DMS153 treated with DMSO at 0.1 percent for 48 hours (cell line): ENCODE results near the gene SHC2.

Source experiments
- DNase-seq: peaks from one replicate; lab custom pipeline; 2025; ENCODE audit not compliant: unreplicated experiment; lab: John Stamatoyannopoulos, UW

The SHC2 gene

DNA sequence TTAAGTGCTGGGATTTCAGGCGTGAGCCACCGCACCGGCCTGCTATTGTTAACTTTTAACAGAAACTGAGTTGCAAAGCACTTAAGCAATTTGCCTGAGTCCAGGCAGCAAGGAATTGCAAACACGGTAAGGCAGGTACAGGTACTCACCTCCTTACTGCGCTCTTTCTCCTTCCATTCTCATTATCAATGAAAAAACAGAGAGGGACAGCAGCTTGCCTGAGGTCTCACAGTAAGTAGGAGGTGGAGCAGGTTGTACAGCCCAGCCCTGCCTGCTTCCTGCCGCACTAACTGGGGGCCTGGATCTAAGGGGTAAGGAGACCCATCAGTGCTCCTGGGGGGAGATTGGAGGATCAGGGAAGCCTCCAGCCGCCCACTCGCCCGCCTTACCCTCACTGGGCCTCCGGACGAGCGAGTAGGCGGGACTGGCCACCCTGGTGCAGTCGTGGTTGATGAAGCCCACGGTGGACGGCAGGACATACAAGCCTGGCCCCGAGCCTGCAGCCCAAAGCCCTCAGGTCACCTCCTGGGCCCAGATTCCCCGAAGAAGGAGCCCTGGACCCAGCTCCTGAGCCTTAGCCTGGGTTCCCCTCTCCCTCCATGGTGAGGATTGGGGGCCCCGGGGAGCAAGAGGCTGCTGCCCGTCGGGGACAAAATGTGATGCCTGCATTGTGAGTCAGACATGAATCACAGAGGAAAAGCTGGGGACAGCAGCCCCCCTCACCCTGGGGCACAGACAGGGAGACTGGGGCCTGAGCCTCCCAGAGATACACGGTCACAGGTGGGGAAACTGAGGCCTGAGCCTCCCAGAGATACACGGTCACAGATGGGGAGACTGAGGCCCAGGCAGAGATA, 11.4 kb upstream of the SHC2 start:
- no peak for DNase-seq

GRCh38 chr19:470701-471100, 9.9 kb upstream of the SHC2 start:
- no peak for DNase-seq

DNA sequence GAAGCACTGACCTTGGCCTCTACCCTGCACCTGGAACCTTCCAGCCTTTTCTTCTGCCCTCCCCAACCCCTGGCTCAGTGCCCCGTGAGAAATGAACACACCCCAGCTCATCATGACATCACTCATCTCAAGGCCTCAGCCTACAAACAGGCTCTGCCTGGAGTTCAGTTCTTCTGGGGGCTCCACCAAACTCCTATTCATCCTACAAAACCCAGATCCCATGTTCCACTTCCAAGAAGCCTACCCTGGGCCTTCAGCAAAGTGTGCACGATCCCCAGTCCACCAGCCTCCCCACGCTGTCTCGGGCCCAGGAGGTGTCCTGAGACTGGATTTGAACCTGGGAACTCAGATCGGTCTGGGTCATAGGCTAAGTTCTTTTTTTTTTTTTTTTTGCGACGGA, 9.0 kb upstream of the SHC2 start:
- no peak for DNase-seq

GRCh38 chr19:468587-469256, 7.9 kb upstream of the SHC2 start:
- DNase-seq = no peak

GRCh38 chr19:467554-467953, 6.7 kb upstream of the SHC2 start:
- no peak for DNase-seq

DNA sequence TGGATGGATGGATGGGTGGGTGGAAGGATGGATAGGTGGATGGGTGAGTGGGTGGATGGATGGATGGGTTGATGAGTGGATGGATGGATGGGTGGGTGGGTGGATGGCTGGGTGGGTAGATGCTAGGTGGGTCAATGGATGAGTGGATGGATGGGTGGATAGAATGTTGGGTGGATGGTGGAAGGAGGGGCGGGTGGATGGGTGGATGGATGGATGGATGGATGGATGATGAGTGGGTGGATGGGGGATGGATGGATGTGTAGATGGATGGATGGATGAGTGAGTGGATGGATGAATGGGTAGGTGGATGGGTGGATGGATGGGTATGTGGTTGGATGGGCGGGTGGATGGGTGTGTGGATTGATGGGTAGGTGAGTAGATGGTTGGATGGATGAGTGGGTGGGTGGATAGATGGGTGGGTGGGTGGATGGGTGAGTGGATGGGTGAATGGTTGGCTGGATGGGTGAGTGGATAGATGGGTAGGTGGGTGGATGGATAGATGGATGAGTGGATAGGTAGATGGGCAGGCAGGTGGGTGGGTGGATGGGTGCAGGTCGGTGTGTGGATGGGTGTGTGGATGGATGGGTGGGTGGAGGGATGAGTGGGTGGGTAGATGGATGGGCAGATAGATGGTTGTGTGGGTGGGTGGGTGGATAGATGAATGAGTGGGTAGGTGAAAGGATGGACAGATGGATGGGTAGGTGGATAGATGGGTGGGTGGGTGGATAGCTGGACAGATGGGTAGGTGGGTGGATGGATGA, 4.4 kb upstream of the SHC2 start:
- DNase-seq = no peak

GRCh38 chr19:464208-464545, 3.3 kb upstream of the SHC2 start:
- DNase-seq = no peak

DNA sequence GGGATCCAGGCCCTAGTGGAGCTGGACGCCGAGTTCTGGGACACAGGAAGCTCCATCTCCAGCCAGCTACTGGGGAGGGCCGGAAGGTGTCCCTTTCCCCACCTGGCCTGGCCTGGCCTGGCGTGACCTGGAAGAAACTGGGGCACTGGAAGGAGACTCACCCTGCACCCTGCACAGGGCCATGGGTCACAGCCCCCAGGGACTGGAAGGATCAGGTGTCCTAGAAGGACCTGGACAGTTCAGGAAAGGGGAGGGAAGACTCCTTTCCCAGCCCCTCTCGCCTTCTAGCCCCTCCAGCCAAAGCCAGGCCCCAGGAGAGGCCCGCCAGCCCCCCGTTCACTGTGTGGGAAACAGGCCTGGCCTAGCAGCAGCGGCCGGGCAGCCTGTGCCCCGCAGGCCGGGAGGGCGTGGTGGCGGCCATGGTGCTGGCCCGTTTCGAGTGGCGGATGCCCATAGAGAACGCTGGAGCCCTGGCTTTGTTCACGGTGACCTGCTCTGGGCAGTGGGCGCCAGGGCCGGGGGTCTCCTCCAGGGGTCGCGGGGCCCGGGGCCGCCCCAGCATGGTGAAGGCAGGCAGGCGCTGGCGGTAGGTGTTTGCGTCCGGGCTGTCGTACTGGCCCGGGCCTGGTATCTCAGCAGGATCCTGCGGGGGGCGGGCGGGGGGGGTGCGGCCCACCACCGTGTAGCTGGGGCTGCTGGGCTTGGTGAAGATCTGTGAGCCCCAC, 2.8 kb upstream of the SHC2 start:
- DNase-seq = no peak

DNA sequence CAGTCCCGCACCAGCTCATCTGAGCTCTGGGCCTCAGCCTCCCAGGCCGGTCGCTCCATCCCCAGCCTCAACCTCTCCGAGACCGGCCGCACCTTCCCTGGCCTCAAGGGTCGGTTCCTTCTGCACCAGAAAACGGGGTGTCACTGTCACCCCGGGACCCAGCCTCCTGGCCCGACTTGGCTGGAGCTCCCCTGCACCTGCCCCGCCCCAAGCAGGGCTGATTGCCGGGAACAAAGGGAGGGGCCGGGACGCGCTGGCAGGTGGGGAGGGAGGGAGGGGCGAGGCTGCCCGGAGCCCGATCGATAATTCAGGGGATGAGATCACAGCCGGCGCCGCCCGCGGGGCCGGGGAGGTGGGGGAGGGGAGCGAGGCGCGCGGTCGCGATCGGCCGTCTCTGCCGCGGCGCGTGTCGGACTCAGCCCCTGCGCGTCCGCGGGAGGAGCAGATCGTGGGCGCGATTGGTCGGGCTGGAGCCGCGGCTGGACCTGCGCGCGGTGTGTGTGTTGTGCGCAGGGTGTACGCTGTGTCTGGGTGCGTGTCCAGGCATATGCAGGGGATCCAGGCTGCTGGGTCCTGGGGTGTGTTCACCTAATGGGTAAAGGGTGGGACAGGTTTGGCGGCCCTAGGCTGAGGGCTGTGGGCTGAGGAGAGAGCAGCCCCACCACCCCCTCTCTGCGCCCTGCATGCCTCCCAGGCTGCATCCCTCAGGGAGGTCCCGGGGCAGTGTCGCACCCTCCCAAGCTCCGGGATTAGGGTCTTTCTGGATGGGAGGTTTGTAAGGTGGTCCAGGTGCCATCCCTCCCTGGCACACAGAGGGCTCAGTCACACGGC, 1.1 kb upstream of the SHC2 start:
- DNase-seq = no peak

DNA sequence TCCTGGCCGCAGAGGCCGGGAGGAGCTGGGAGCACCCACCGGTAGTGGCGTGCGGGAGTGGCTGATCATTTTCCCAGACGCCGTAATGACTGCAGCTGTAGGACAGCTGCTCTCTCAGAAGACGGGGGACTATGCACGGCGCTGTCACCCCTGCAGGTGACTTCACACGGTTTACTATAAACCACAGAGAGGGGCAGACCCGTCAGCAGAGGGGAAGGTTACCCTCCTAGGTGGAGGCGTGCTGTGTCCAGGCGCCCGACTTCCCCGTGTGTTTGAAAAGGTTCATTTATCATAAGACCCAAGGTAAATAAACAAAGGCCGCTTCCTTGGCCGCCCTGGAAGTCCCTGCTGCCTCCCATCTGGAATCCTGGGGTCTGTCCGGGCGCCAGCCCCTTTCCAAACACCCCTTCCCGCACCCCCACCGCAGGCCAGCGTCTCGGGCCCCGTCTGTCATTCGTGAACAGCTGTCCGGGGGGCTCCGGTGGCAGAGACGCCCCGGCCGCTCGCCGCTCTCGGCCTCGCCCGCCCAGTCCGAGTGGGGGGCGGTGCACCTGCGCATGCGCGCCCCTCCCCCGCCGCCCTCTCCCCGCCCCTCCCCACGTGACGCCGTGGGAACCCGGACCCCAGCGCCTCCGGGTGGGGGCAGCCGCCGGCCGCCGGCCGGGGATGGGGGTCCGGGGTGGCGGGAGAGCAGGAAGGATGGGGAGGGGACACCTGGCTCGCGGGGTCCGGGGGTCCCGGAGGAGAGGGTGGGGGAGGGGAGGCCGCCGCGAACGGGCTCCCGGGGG, 915 bp downstream of the SHC2 start:
- DNase-seq = peak; percentile 8

- DNase-seq = no peak
Observed at GRCh38 chr19:458091-459042, 2.5 kb downstream of the SHC2 start.

- DNase-seq = no peak
Observed at GRCh38 chr19:457636-458035, 3.2 kb downstream of the SHC2 start.

GRCh38 chr19:456547-457110, 4.2 kb downstream of the SHC2 start:
- no peak for DNase-seq

- no peak for DNase-seq
Observed at GRCh38 chr19:455851-456546, 4.8 kb downstream of the SHC2 start.

DNA sequence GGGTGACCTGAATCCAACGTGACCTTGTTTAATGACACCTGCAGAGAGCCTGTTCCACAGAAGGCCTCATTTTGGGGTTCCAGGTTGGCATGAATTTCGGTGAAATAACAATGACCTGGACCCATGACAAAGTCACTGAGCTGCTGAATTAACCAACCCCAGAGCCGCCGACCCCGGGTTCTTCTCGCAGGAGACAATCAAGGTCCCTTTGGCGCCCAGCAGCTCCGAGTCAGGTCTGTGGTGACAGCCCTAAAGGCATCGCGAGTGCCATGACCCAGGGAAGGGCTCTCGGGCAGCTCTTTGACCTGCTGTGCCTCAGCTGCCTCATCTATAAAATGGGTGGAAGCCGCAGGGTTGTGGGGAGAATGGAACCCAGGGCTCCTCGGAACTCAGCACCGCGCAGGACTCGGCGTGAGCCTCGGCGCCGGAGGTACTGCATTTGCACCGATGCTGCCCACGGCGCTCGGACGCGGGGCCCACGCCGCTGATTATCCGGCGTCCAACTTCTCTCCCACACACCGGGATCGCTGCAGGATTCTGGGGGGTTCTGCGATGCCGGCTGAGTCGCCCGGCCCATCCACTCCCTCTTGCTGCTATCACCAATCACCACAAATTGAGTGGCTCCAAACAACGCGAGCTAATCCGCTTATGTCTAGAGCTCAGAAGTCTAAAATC, 5.7 kb downstream of the SHC2 start:
- DNase-seq = no peak

DNA sequence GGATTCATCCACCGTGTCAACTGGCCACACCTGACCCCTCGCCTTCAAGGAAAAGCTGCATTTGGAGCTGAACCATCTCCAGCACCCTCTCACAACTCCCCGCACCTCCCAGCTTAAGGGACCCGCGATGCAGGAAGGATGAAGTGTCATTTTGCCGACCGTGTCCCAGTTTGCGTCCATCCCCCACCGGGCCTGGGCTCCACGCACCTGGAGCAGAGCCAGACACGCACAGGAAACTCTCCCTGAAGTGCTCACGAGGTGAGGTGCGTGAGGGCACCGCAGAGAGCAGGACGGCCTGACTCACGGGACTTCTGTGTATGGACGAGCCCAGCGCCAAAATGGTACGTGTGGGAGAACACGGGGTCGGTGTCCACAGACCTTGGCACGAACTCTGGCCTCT, 7.2 kb downstream of the SHC2 start:
- no peak for DNase-seq

DNA sequence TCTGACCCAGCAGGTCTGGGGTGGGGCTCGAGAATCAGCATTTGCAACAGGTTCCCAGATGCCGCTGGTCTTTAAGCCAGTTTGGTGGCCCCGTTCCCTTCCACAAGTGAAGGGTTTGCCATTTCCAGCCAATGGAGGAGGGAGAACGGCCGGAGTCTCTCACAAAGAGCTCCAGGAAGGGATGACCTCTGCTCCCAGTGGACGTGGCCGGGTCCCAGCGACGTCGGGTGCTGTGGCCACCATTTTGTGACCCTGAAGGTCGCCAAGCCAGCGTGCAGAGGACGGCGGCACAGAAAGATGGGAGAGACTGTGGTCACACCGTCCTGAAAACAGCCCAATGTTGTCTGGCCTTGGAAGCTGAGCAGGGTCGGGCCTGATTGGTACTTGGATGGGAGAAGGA, 8.0 kb downstream of the SHC2 start:
- DNase-seq = no peak
